K562 (cell line): ENCODE results near the gene SYT6. TPM values are rescaled to one million over a fixed set of nuclear protein-coding genes. Genes with fewer than 3 reads are reported as not detected.

Experiments used
- AFF1 ChIP-seq, 2 experiments: fragments of 450-650 bp; IDR thresholded peaks; 2 replicates each; pipeline ENCODE4 v1.6.1; 2018; ENCODE audit warnings: mild to moderate bottlenecking in 2 of 2, low read depth in 1 of 2; ENCODE audit not compliant: partially characterized antibody in 2 of 2
- MEF2D ChIP-seq: conservative IDR thresholded peaks from 2 replicates; pipeline ENCODE4 v1.6.1; 2016; ENCODE audit warnings: low read depth, missing genetic modification characterization, missing compliant biosample characterization
- PTBP1 ChIP-seq: fragments of 200-400 bp; formaldehyde crosslinking; IDR thresholded peaks from 2 replicates; pipeline ENCODE4 v1.6.1; 2017; ENCODE audit warnings: low read depth, low read length
- ZNF134 ChIP-seq: fragments of 250-450 bp; sonication (Bioruptor Pico); conservative IDR thresholded peaks from 2 replicates; pipeline ENCODE4 v1.4.0; 2020
- ZNF77 ChIP-seq: fragments of 250-450 bp; sonication (Bioruptor Pico); IDR thresholded peaks from 2 replicates; pipeline ENCODE4 v1.5.0; 2020
- polyA plus RNA-seq, 8 experiments: library from polyadenylated mRNA; depleted of rRNA in 4 of 8; stranded (reverse) in 5 of 8; unstranded in 3 of 8; fragments of >200 nt; fragmentation: Nextera tagmentation in 2 of 8; fragmentation: Illumina TruSeq in 1 of 8; extraction: Ambion mirVana in 2 of 8; extraction: Trizol in 1 of 8; gene quantifications; 2 replicates each; pipeline versions ENCODE4 v1.2.1 to v1.2.3, GENCODE V29; 2011 to 2014; ENCODE audit warnings: inconsistent platforms in 1 of 8, missing spikeins in 1 of 8
- total RNA-seq, 7 experiments: library from RNA; depleted of rRNA in 6 of 7; stranded (reverse); fragments of >200 nt in 6 of 7; fragmentation: Illumina TruSeq in 2 of 7; extraction: Trizol in 2 of 7; gene quantifications; 2 replicates each; pipeline versions ENCODE4 v1.2.1 to v1.2.3, GENCODE V29; 2011 to 2021; ENCODE audit warnings: low replicate concordance in 1 of 7

The SYT6 gene
- total and polyA plus RNA-seq, 9 of the 15 experiments (the other 6 are each of a cell fraction or from before 2014, with no cell fraction given) = 0.06 TPM; not detected in 8

- no peak for TF ChIP-seq AFF1 (IDR thresholded peaks at IDR 0.05; ENCODE audit: low read depth in 1 of 2, partially characterized antibody in 2 of 2)
- TF ChIP-seq ZNF134 (CRISPR knock-in tag) = no peak
- no peak for TF ChIP-seq ZNF77
- no peak for TF ChIP-seq PTBP1
- no peak for TF ChIP-seq MEF2D (tag)
These were observed 72.9 kb downstream of the SYT6 start (continued) for GRCh38 chr1:114080511-114081436.
